ENCODE results near the gene BAIAP2L1.

Gene BAIAP2L1

GRCh38 chr7:98294798-98295382 lies 106.0 kb downstream of the BAIAP2L1 start (continued):
- no peak for TF ChIP-seq ZNF132 (tag by site-specific recombination; IDR thresholded peaks at IDR 0.05; ENCODE audit: borderline replicate concordance)
- TF ChIP-seq IKZF3 (tag by site-specific recombination; IDR thresholded peaks at IDR 0.05), result peak; percentile 44; the same call in 1 of the 2 replicates
- no peak for TF ChIP-seq ZNF174 (tag by site-specific recombination; IDR thresholded peaks at IDR 0.05)
- TF ChIP-seq BCL6B (tag by site-specific recombination; IDR thresholded peaks at IDR 0.05), result no peak
- no peak for TF ChIP-seq SP2 (tag by site-specific recombination; IDR thresholded peaks at IDR 0.05)
- TF ChIP-seq RBAK (tag by site-specific recombination; IDR thresholded peaks at IDR 0.05), result no peak
- TF ChIP-seq ZNF221 (tag by site-specific recombination; IDR thresholded peaks at IDR 0.05; ENCODE audit: borderline replicate concordance), result no peak
- no peak for TF ChIP-seq ZNF416 (tag by site-specific recombination; IDR thresholded peaks at IDR 0.05)
- TF ChIP-seq ZNF24 (tag by site-specific recombination; IDR thresholded peaks at IDR 0.05), result no peak
- no peak for TF ChIP-seq ZBTB20 (tag by site-specific recombination; IDR thresholded peaks at IDR 0.05)
- no peak for TF ChIP-seq YY1 (tag by site-specific recombination; IDR thresholded peaks at IDR 0.05)
- TF ChIP-seq ZNF560 (tag by site-specific recombination; IDR thresholded peaks at IDR 0.05; ENCODE audit: borderline replicate concordance), result no peak
- no peak for TF ChIP-seq ZFP3 (tag by site-specific recombination; IDR thresholded peaks at IDR 0.05; ENCODE audit: low read depth)
- TF ChIP-seq ZNF488 (tag by site-specific recombination; IDR thresholded peaks at IDR 0.05), result no peak
- TF ChIP-seq KLF17 (tag by site-specific recombination; IDR thresholded peaks at IDR 0.05), result peak; percentile 39; the same call in 1 of the 2 replicates
- TF ChIP-seq ZNF138 (tag by site-specific recombination; IDR thresholded peaks at IDR 0.05; ENCODE audit: borderline replicate concordance), result no peak
- TF ChIP-seq SETDB1 (IDR thresholded peaks at IDR 0.05; ENCODE audit: insufficient read length, low read length), result no peak
- TF ChIP-seq ZBTB10 (tag by site-specific recombination; IDR thresholded peaks at IDR 0.05), result no peak
- TF ChIP-seq ZNF518A (tag by site-specific recombination; conservative IDR thresholded peaks at IDR 0.05; ENCODE audit: low read depth), result no peak
- TF ChIP-seq ZNF530 (tag by site-specific recombination; IDR thresholded peaks at IDR 0.05; ENCODE audit: low read depth), result no peak
- TF ChIP-seq ATF2 (tag by site-specific recombination; IDR thresholded peaks at IDR 0.05; ENCODE audit: low read depth), result no peak
- no peak for TF ChIP-seq ZNF473 (tag by site-specific recombination; IDR thresholded peaks at IDR 0.05)
- TF ChIP-seq ZNF23 (tag by site-specific recombination; IDR thresholded peaks at IDR 0.05; ENCODE audit: borderline replicate concordance), result no peak
- TF ChIP-seq REPIN1 (tag by site-specific recombination; IDR thresholded peaks at IDR 0.05; ENCODE audit: low read depth), result no peak
- TF ChIP-seq ZNF341 (tag by site-specific recombination; IDR thresholded peaks at IDR 0.05; ENCODE audit: low read depth), result peak; percentile 76
- no peak for TF ChIP-seq SALL2 (tag by site-specific recombination; IDR thresholded peaks at IDR 0.05; ENCODE audit: borderline replicate concordance)
- 0 out of 2 replicates have a peak, but pooled peaks have one; percentile 21 for TF ChIP-seq WT1 (tag by site-specific recombination; IDR thresholded peaks at IDR 0.05)
- TF ChIP-seq ZNF514 (tag by site-specific recombination; IDR thresholded peaks at IDR 0.05), result no peak
